ENCODE measurements around the gene TRMT11. TPM values are rescaled to one million over a fixed set of nuclear protein-coding genes. Genes with fewer than 3 reads are reported as not detected.

TRMT11 gene
- polyA plus RNA-seq, 3 donors, result 2.1 to 3.3 (median 2.1) TPM

GRCh38 chr6:126038234-126038633 lies 51.9 kb downstream of the TRMT11 start:
- no peak overlapping the region for H3K27ac ChIP-seq (ENCODE audit: low read depth in 1 of 2, low read length in 2 of 2)
- no peaks in the 10 kb centered on the region for H3K79me2 ChIP-seq (ENCODE audit: insufficient read depth, low read length)
- H3K27ac Mint-ChIP-seq, result no peak overlapping the region
- TF ChIP-seq CTCF (IDR thresholded peaks at IDR 0.05), result no peak
- peaks cover 0 to 3% (median 0%) of the 10 kb centered on the region in 7 donors for H3K9me3 Mint-ChIP-seq
- H3K4me2 ChIP-seq (replicated peaks; ENCODE audit: extremely low read depth, low read length, poor library complexity, severe bottlenecking), result no peak overlapping the region
- H3K9ac ChIP-seq (ENCODE audit: insufficient read depth, low read length, poor library complexity, severe bottlenecking), result no peak overlapping the region
- no peaks in the 10 kb centered on the region for H3K27me3 Mint-ChIP-seq (ENCODE audit: low read depth in 3 of 3)
- H3K9me3 ChIP-seq (replicated peaks in 1 of 2; ENCODE audit: control insufficient read depth in 1 of 2, insufficient read depth in 1 of 2, low read length in 2 of 2), result no peaks in the 10 kb centered on the region
- H3K4me1 ChIP-seq (ENCODE audit: control insufficient read depth in 1 of 2, insufficient read depth in 2 of 2, low read length in 2 of 2), result peaks cover 10 to 15% of the 10 kb centered on the region in 2 donors
- intact Hi-C loops (cut with micrococcal nuclease), result no loop called here
- H4K20me1 ChIP-seq (ENCODE audit: insufficient read depth, low read length), result no peaks in the 10 kb centered on the region
- no peaks in the 10 kb centered on the region for H3K36me3 ChIP-seq (replicated peaks in 1 of 2; ENCODE audit: control insufficient read depth in 1 of 2, insufficient read depth in 2 of 2, low read length in 2 of 2)
- no peak for DNase-seq
- peaks cover 18% of the 10 kb centered on the region for H3K4me1 Mint-ChIP-seq
- H3K4me3 ChIP-seq (replicated peaks in 1 of 3; ENCODE audit: low read depth in 2 of 3, low read length in 3 of 3), result no peak overlapping the region
- no peak overlapping the region for H3K4me3 Mint-ChIP-seq
- H2AFZ ChIP-seq (ENCODE audit: insufficient read depth, low read depth, low read length, poor library complexity, severe bottlenecking), result no peak overlapping the region
- H3K36me3 Mint-ChIP-seq, result peaks cover 23 to 38% of the 10 kb centered on the region in 2 donors
- no peaks in the 10 kb centered on the region for H3K27me3 ChIP-seq (ENCODE audit: control insufficient read depth in 2 of 2, insufficient read depth in 2 of 2, low read length in 2 of 2)

DNA sequence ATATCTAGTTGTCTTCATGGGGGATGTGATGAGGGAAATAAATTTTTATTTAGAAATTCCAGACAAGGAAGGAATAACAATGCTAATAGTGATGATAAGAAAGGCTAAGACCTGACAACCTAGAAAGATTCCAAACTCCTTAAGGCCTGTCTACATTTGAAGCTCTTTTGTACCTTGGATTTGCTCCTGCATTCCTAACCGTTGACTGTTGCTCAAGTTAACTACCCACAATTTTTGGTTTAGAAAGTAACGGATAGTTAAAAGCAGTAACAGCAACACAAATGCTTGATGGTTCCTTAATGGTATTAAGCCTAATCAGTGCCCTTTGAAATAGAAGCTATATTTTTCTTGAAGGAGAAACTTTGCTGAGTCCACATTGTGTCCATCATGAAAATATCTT lies 52.9 kb downstream of the TRMT11 start:
- TF ChIP-seq CTCF (IDR thresholded peaks at IDR 0.05), result no peak
- peaks cover 10 to 15% of the 10 kb centered on the region in 2 donors for H3K4me1 ChIP-seq (ENCODE audit: control insufficient read depth in 1 of 2, insufficient read depth in 2 of 2, low read length in 2 of 2)
- peaks cover 16% of the 10 kb centered on the region for H3K4me1 Mint-ChIP-seq
- no peak overlapping the region for H3K27ac ChIP-seq (ENCODE audit: low read depth in 1 of 2, low read length in 2 of 2)
- no peak for DNase-seq
- no peak overlapping the region for H3K4me2 ChIP-seq (replicated peaks; ENCODE audit: extremely low read depth, low read length, poor library complexity, severe bottlenecking)
- no peaks in the 10 kb centered on the region for H4K20me1 ChIP-seq (ENCODE audit: insufficient read depth, low read length)
- H3K9me3 Mint-ChIP-seq, result peaks cover 0 to 4% (median 0%) of the 10 kb centered on the region in 7 donors
- no peaks in the 10 kb centered on the region for H3K36me3 ChIP-seq (replicated peaks in 1 of 2; ENCODE audit: control insufficient read depth in 1 of 2, insufficient read depth in 2 of 2, low read length in 2 of 2)
- no peaks in the 10 kb centered on the region for H3K9me3 ChIP-seq (replicated peaks in 1 of 2; ENCODE audit: control insufficient read depth in 1 of 2, insufficient read depth in 1 of 2, low read length in 2 of 2)
- no peak overlapping the region for H2AFZ ChIP-seq (ENCODE audit: insufficient read depth, low read depth, low read length, poor library complexity, severe bottlenecking)
- H3K79me2 ChIP-seq (ENCODE audit: insufficient read depth, low read length), result no peaks in the 10 kb centered on the region
- no peak overlapping the region for H3K4me3 ChIP-seq (replicated peaks in 1 of 3; ENCODE audit: low read depth in 2 of 3, low read length in 3 of 3)
- H3K27ac Mint-ChIP-seq, result no peak overlapping the region
- H3K4me3 Mint-ChIP-seq, result no peak overlapping the region
- no peaks in the 10 kb centered on the region for H3K27me3 ChIP-seq (ENCODE audit: control insufficient read depth in 2 of 2, insufficient read depth in 2 of 2, low read length in 2 of 2)
- intact Hi-C loops (cut with micrococcal nuclease), result no loop called here
- H3K27me3 Mint-ChIP-seq (ENCODE audit: low read depth in 3 of 3), result no peaks in the 10 kb centered on the region
- peaks cover 24 to 38% of the 10 kb centered on the region in 2 donors for H3K36me3 Mint-ChIP-seq
- no CpG with 5 or more reads among the region's 2 CpGs for WGBS (ENCODE audit: insufficient coverage)
- no peak overlapping the region for H3K9ac ChIP-seq (ENCODE audit: insufficient read depth, low read length, poor library complexity, severe bottlenecking)
